DOHH2 (cell line): ENCODE measurements around the gene MOV10L1.

Experiments used
- H3F3A ChIP-seq: fragments of 200-600 bp; sonication (generic), shearing (Covaris generic); 2 replicates; pipeline ENCODE4 v1.6.0; 2016; ENCODE audit warnings: antibody characterized with exemption, mild to moderate bottlenecking; ENCODE audit not compliant: control insufficient read depth, insufficient read depth
- H3K27ac ChIP-seq: fragments of 200-600 bp; sonication (generic); 2 replicates; pipeline ENCODE4 v1.5.1; 2014; ENCODE audit warnings: low read depth, mild to moderate bottlenecking, low read length, moderate library complexity
- H3K27me3 ChIP-seq: fragments of 200-600 bp; sonication (generic); 2 replicates; pipeline ENCODE4 v1.6.1; 2014; ENCODE audit warnings: mild to moderate bottlenecking, low read length, mixed read lengths; ENCODE audit not compliant: control insufficient read depth
- H3K36me3 ChIP-seq: fragments of 200-600 bp; sonication (generic); 2 replicates; pipeline ENCODE4 v1.6.1; 2014; ENCODE audit warnings: mild to moderate bottlenecking, low read length, moderate library complexity, mixed read lengths; ENCODE audit not compliant: control insufficient read depth
- H3K4me1 ChIP-seq: fragments of 200-600 bp; sonication (generic); 2 replicates; pipeline ENCODE4 v1.6.1; 2014; ENCODE audit warnings: mild to moderate bottlenecking, low read length, mixed read lengths; ENCODE audit not compliant: control insufficient read depth
- H3K4me2 ChIP-seq: fragments of 200-600 bp; sonication (generic); 2 replicates; pipeline ENCODE4 v1.6.0; 2014; ENCODE audit warnings: mild to moderate bottlenecking, low read length, moderate library complexity
- H3K4me3 ChIP-seq: fragments of 200-600 bp; sonication (generic); 2 replicates; pipeline ENCODE4 v1.5.1; 2014; ENCODE audit warnings: mild to moderate bottlenecking, low read length, mixed read lengths
- H3K79me2 ChIP-seq: fragments of 200-600 bp; sonication (generic); 2 replicates; pipeline ENCODE4 v1.6.1; 2014; ENCODE audit warnings: mild to moderate bottlenecking, low read length, mixed read lengths; ENCODE audit not compliant: control insufficient read depth
- H3K9me2 ChIP-seq: fragments of 200-600 bp; sonication (generic); replicated peaks from 2 replicates; pipeline ENCODE4 v1.6.1; 2014; ENCODE audit warnings: mild to moderate bottlenecking, low read length, mixed read lengths; ENCODE audit not compliant: control insufficient read depth
- H3K9me3 ChIP-seq: fragments of 200-600 bp; sonication (generic); 2 replicates; pipeline ENCODE4 v1.6.1; 2014; ENCODE audit warnings: antibody characterized with exemption, low read length, mixed read lengths; ENCODE audit not compliant: control insufficient read depth, insufficient read depth
- H4K20me1 ChIP-seq: fragments of 200-600 bp; sonication (generic); 2 replicates; pipeline ENCODE4 v1.6.0; 2014; ENCODE audit warnings: low read depth, mild to moderate bottlenecking, antibody characterized with exemption, low read length, moderate library complexity; ENCODE audit not compliant: control insufficient read depth, insufficient read depth
- EZH2phosphoT487 ChIP-seq: fragments of 200-600 bp; sonication (generic); IDR thresholded peaks from 2 replicates; pipeline ENCODE4 v1.6.1; 2017; ENCODE audit warnings: borderline replicate concordance, mild to moderate bottlenecking, antibody characterized with exemption, low read length, moderate library complexity, mixed read lengths
- TF ChIP-seq, protein P1 (sequence below): fragments of 200-600 bp; sonication (generic); IDR thresholded peaks from one replicate; pipeline ENCODE4 v1.5.1; 2014; ENCODE audit warnings: antibody characterized with exemption, mild to moderate bottlenecking, low read depth, low read length; ENCODE audit not compliant: poor library complexity, severe bottlenecking

MOV10L1 gene

DNA sequence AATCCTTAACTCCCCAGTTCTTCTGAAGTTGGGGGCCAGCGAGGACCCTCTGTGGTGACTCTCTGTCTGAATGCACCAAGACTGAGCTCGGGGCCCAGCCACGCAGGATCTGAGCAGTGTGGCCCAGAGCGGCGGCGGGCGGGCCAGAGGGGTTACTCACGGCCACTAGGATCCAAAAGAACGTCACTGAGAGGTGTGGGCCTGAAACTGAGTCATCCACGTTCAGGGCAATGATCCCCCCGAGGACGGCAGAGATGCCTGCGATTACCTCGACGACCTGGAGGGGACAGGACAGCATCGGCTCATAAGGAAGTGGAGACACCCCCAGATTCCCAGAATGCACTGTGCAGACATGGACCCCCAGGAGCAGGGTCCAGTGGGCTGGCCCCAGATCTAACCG lies 15.8 kb upstream of the MOV10L1 start:
- no peaks in the 10 kb centered on the region for H3K9me3 ChIP-seq
- peaks cover 33% of the 10 kb centered on the region for H3K4me1 ChIP-seq
- no peaks in the 10 kb centered on the region for H3K79me2 ChIP-seq
- H3K9me2 ChIP-seq: no peaks in the 10 kb centered on the region
- H3K4me3 ChIP-seq: no peak overlapping the region
- no peaks in the 10 kb centered on the region for H3K27me3 ChIP-seq
- no peak for TF ChIP-seq EZH2phosphoT487
- TF ChIP-seq, protein P1, sequence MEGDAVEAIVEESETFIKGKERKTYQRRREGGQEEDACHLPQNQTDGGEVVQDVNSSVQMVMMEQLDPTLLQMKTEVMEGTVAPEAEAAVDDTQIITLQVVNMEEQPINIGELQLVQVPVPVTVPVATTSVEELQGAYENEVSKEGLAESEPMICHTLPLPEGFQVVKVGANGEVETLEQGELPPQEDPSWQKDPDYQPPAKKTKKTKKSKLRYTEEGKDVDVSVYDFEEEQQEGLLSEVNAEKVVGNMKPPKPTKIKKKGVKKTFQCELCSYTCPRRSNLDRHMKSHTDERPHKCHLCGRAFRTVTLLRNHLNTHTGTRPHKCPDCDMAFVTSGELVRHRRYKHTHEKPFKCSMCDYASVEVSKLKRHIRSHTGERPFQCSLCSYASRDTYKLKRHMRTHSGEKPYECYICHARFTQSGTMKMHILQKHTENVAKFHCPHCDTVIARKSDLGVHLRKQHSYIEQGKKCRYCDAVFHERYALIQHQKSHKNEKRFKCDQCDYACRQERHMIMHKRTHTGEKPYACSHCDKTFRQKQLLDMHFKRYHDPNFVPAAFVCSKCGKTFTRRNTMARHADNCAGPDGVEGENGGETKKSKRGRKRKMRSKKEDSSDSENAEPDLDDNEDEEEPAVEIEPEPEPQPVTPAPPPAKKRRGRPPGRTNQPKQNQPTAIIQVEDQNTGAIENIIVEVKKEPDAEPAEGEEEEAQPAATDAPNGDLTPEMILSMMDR: no peak
- H3F3A ChIP-seq: no peaks in the 10 kb centered on the region
- H3K36me3 ChIP-seq: no peaks in the 10 kb centered on the region
- H3K27ac ChIP-seq: no peak overlapping the region
- no peak overlapping the region for H3K4me2 ChIP-seq
- no peaks in the 10 kb centered on the region for H4K20me1 ChIP-seq

DNA sequence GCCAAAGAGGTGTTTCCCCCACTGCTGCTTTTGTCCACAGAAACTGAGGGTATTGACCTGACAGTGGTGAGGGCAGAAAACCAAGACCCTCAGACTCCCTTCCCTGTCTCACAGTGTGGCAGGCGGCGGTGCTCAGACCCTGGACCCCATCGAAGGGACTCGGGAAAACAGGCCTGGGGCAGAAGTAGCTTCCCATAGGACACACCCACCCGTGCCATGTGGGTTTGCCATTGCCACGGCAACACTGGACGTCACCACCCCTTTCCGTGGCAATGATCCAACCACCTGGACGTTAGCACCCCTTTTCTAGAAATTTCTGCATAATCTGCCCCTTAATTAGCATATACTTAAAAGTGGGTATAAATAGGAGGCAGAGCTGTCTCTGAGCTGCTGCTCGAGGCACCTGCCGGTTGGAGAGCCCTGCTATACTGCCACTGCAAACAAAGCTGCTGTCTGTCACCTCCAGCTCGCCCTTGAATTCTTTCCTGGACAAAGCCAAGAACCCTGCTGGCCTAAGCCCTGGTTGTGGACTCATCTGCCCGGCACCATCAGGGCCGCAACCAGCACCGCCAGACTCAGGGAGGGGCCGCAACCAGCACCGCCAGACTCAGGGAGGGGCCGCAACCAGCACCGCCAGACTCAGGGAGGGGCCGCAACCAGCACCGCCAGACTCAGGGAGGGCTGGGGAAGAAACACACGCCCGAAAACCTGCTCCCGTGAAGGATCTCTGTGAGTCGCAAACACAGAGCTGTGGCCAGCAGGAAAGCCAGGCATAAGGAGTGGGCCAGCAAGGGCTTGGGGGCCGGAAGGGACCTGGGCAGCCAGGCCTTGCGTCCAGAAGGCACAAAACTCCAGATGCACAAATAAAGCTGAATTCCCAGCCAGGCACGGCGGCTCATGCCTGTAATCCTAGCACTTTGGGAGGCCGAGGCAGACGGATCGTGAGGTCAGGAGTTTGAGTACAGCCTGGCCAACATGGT lies 15.0 kb upstream of the MOV10L1 start:
- Histone ChIP-seq H3K9me3 (no peaks in the 10 kb centered on the region), H3K4me2 (peak overlapping the region; percentile 45; the same call in 1 of the 2 replicates), H3K36me3 (no peaks in the 10 kb centered on the region), H3K27ac (no peak overlapping the region), H3F3A (no peaks in the 10 kb centered on the region), H4K20me1 (no peaks in the 10 kb centered on the region), H3K79me2 (no peaks in the 10 kb centered on the region), H3K4me1 (peaks cover 33% of the 10 kb centered on the region), H3K4me3 (no peak overlapping the region), H3K9me2 (no peaks in the 10 kb centered on the region), H3K27me3 (no peaks in the 10 kb centered on the region)
- TF ChIP-seq, protein P1: no peak
- no peak for TF ChIP-seq EZH2phosphoT487

DNA sequence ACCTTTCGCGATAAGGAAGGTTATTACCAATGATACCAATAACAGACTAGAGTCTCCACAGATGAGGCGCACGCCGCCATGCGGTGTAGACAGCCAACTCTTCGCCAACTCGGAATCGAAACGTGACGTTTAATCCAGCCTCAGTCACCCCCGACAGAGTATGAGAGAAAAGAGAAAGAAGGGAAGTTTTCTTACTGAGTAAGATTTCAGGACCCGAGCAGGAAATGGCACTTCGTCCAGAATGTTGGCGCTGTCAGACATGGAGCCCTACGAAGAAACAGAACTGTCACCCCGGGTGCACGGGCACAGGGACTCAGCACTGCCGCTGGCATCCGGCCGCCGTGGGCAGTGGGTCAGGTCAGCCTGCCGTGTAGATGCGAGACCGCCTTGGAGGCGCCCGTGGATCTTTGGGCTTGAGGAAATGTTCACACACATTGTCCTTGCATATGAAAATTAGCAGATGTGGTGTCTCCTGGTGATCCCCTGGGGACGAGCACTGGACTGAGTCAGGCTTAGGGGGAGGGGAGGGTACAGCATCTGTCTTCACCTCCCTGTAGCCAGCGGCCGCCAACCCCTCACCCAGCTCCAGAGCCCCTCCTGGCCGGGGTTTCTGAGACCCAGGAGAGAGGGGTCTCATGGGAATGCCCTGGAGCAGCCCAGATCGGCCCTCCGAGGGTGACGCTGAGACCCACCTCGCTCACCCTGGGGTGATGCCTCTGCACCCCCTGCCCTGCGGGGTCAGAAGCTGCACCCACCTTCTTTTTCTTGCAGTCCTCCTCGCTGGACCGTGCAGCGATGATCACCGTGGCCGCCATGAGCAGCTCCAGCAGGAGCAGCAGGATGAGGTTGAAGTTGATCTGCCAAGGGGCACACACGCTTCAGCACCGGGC lies 12.9 kb upstream of the MOV10L1 start:
- Histone ChIP-seq H3F3A (no peaks in the 10 kb centered on the region), H3K9me3 (no peaks in the 10 kb centered on the region), H3K36me3 (no peaks in the 10 kb centered on the region)

More for the DNA sequence above, 12.9 kb upstream of the MOV10L1 start:
- no peaks in the 10 kb centered on the region for H3K27me3 ChIP-seq
- peak overlapping the region; percentile 45 for H3K4me2 ChIP-seq
- no peaks in the 10 kb centered on the region for H3K9me2 ChIP-seq
- peak overlapping the region; percentile 30 for H3K4me3 ChIP-seq
- H4K20me1 ChIP-seq: no peaks in the 10 kb centered on the region
- peaks cover 33% of the 10 kb centered on the region for H3K4me1 ChIP-seq
- H3K27ac ChIP-seq: no peak overlapping the region
- no peak for TF ChIP-seq EZH2phosphoT487
- TF ChIP-seq, protein P1: no peak
- H3K79me2 ChIP-seq: no peaks in the 10 kb centered on the region
